Type B pancreatic cell (in vitro differentiated cells): ENCODE results near the gene VPS50. TPM values are rescaled to one million over a fixed set of nuclear protein-coding genes. Genes with fewer than 3 reads are reported as not detected.

Source experiments
- DNase-seq: peaks from one replicate; pipeline ENCODE4 v3.0.0; 2021; ENCODE audit warnings: mixed read lengths; ENCODE audit not compliant: unreplicated experiment; ENCODE audit errors: extremely low spot score
- H3K27ac Mint-ChIP-seq: 2 replicates; pipeline ENCODE4 v1.8.0; 2021; ENCODE audit warnings: mild to moderate bottlenecking, mixed read lengths
- H3K27me3 Mint-ChIP-seq: 2 replicates; pipeline ENCODE4 v1.8.0; 2021; ENCODE audit warnings: mixed read lengths
- H3K36me3 Mint-ChIP-seq: 2 replicates; pipeline ENCODE4 v1.8.0; 2021; ENCODE audit warnings: mixed read lengths
- H3K4me1 Mint-ChIP-seq: one replicate; pipeline ENCODE4 v1.8.0; 2021; ENCODE audit warnings: mixed read lengths; ENCODE audit not compliant: unreplicated experiment
- H3K4me3 Mint-ChIP-seq: 2 replicates; pipeline ENCODE4 v1.8.0; 2021; ENCODE audit warnings: mild to moderate bottlenecking, mixed read lengths
- H3K9me3 Mint-ChIP-seq: 2 replicates; pipeline ENCODE4 v1.8.0; 2021; ENCODE audit warnings: mixed read lengths
- total RNA-seq: library from RNA; stranded (reverse); gene quantifications from 2 replicates; pipeline ENCODE4 v1.2.1, GENCODE V29; 2021; ENCODE audit warnings: low replicate concordance
- TF ChIP-seq, protein P1 (sequence below): fragments of 200-600 bp; sonication (generic); conservative IDR thresholded peaks from 2 replicates; pipeline ENCODE4 v1.5.0; 2021; ENCODE audit warnings: antibody characterized with exemption, mild to moderate bottlenecking

VPS50 gene
- total RNA-seq, 1 donor from 2014 or later = 26.5 TPM

DNA sequence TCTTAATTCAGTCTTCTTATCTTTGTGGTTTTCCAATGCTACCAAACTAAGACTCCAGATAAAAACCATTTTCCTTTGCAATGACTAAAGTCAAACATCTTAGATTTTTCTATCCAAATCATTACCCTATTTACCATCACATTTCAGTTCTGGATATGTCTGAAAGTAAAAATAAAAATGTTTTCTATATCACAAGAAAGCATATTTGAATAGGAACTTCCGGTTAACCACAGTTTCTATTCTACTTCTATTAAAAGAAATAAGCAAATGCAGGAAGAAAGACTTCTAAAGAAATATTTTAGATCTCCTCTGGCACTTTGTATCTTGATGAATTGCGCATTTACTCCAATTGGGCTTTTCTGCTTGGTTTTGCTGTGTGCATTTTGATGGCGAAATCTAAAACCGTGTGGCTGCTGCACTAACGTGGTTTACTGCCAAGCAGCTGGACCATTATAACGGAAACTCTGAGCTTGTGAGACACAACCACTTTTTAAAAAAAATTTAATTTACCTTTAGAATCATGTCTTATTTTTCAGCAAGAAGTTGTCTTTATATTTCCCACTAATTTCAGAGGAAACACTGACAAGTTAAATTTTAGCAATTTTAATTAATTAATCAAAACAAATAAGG, 146.1 kb downstream of the VPS50 start:
- Mint-ChIP-seq H3K36me3 (no peaks in the 10 kb centered on the region), H3K27ac (no peak overlapping the region), H3K9me3 (no peaks in the 10 kb centered on the region), H3K4me1 (no peaks in the 10 kb centered on the region), H3K27me3 (peaks cover 14% of the 10 kb centered on the region), H3K4me3 (no peak overlapping the region)
- DNase-seq = no peak
- TF ChIP-seq, protein P1, sequence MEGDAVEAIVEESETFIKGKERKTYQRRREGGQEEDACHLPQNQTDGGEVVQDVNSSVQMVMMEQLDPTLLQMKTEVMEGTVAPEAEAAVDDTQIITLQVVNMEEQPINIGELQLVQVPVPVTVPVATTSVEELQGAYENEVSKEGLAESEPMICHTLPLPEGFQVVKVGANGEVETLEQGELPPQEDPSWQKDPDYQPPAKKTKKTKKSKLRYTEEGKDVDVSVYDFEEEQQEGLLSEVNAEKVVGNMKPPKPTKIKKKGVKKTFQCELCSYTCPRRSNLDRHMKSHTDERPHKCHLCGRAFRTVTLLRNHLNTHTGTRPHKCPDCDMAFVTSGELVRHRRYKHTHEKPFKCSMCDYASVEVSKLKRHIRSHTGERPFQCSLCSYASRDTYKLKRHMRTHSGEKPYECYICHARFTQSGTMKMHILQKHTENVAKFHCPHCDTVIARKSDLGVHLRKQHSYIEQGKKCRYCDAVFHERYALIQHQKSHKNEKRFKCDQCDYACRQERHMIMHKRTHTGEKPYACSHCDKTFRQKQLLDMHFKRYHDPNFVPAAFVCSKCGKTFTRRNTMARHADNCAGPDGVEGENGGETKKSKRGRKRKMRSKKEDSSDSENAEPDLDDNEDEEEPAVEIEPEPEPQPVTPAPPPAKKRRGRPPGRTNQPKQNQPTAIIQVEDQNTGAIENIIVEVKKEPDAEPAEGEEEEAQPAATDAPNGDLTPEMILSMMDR = no peak

DNA sequence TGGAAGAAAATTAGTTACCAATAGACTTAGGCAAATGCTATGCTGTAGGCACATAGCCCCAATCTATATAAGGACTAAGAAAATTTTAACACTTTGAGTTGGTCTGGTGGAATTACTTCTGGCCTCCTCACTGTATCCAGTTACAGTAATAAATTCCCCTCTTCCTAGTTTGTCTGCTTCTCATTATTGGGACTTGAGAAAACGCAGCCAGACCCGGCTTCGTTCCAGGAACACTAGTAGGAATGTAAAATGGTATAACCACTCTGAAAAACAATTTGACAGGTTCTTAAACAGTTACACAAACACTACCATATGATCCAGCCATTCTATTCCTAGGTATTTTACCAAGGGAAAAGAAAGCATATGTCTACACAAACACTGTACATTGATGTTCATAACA, 150.2 kb downstream of the VPS50 start:
- TF ChIP-seq, protein P1 = no peak
- no peaks in the 10 kb centered on the region for H3K36me3 Mint-ChIP-seq
- H3K4me3 Mint-ChIP-seq = no peak overlapping the region
- no peak overlapping the region for H3K27ac Mint-ChIP-seq
- DNase-seq = no peak
- H3K4me1 Mint-ChIP-seq = no peaks in the 10 kb centered on the region
- H3K27me3 Mint-ChIP-seq = peaks cover 25% of the 10 kb centered on the region
- no peaks in the 10 kb centered on the region for H3K9me3 Mint-ChIP-seq

DNA sequence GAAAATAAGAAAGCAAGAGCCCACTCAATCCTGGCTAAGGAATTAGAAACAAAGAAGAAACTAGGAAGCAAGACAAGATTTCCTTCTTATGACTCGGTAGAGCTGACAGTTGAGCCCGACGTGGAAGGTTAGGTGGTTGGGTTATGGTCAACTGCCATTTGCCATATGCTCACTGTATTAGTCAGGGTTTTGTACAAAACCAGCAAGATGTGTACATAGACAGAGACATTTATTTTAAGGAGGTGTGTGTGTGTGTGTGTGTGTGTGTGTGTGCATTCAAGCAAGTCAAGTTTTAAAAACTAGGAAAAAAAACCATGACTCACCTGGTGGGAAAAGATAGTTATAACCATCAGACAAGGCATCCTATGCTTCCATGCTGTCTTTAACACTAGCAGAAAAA, 158.5 kb downstream of the VPS50 start:
- DNase-seq = no peak
- peaks cover 24% of the 10 kb centered on the region for H3K27me3 Mint-ChIP-seq
- no peaks in the 10 kb centered on the region for H3K36me3 Mint-ChIP-seq
- no peak overlapping the region for H3K27ac Mint-ChIP-seq
- H3K4me3 Mint-ChIP-seq = no peak overlapping the region
- H3K4me1 Mint-ChIP-seq = no peaks in the 10 kb centered on the region
- H3K9me3 Mint-ChIP-seq = no peaks in the 10 kb centered on the region
- TF ChIP-seq, protein P1 = no peak

DNA sequence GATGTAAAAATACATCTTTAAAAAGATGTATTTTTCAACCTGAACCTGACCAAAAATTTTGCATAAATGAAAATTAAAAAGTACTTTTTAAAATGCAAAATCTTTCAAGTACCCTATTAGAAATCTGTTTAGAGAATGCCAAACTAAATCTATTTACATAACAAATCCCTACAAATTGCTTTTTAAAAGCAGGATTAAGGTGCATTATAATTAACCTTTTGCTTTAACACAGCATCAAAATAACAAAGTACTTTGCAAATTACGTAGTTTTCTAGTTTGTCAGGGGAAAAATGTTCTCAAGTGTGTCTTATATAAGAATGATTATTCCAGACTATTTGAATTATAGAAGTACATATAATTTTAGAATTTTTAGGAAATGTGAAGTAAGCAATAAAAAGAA, 160.8 kb downstream of the VPS50 start:
- DNase-seq = no peak
- no peaks in the 10 kb centered on the region for H3K36me3 Mint-ChIP-seq
- H3K27ac Mint-ChIP-seq = no peak overlapping the region
- TF ChIP-seq, protein P1 = no peak
- no peak overlapping the region for H3K4me3 Mint-ChIP-seq
- H3K4me1 Mint-ChIP-seq = no peaks in the 10 kb centered on the region
- no peaks in the 10 kb centered on the region for H3K9me3 Mint-ChIP-seq
- peaks cover 10% of the 10 kb centered on the region for H3K27me3 Mint-ChIP-seq

DNA sequence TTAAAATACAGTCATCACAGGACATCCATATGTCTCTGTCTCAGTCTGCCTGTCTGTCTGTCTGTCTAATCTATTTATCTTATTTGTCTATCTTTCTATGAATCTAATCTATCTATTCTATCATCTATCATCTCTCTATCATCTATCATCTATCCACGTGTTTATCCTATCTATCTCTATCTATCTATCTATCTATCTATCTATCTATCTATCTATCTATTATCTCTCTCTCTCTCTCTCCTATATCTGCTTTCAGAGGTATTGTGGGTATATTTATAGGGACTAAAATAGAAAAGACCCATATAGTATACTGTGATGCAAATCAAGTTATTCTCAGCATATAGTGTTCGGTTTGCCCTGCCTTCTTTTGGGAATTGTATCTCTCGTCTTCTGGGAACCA, 167.5 kb downstream of the VPS50 start:
- TF ChIP-seq, protein P1 = no peak
- H3K27me3 Mint-ChIP-seq = peaks cover 10% of the 10 kb centered on the region
- no peaks in the 10 kb centered on the region for H3K4me1 Mint-ChIP-seq
- no peak overlapping the region for H3K27ac Mint-ChIP-seq
- no peak for DNase-seq
- H3K9me3 Mint-ChIP-seq = no peaks in the 10 kb centered on the region
- no peak overlapping the region for H3K4me3 Mint-ChIP-seq
- H3K36me3 Mint-ChIP-seq = no peaks in the 10 kb centered on the region

DNA sequence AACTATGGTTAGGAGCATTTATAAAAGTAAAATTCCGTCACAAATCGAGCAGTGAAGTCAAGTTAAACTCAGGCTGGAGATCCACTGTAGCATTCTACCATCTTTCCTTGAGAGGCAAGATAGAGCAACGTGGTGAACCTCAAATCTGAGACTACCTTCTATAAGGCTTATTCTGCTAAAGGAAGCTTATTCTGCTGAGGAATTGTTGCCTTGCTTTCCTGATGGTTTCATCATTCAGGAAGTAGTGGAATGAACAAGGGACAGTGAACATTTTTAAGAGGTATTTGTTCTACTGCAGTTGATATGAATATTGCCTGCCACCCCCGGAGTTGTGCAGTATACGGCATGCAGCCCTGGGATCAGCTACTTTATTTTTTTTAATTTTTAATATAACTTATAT, 170.8 kb downstream of the VPS50 start:
- Mint-ChIP-seq H3K27me3 (peaks cover 5% of the 10 kb centered on the region), H3K9me3 (no peaks in the 10 kb centered on the region), H3K4me3 (no peak overlapping the region), H3K36me3 (no peaks in the 10 kb centered on the region), H3K27ac (no peak overlapping the region), H3K4me1 (no peaks in the 10 kb centered on the region)
- TF ChIP-seq, protein P1 = no peak
- DNase-seq = no peak
